ENCODE data around the gene PHLDB2. TPM values are rescaled to one million over a fixed set of nuclear protein-coding genes. Genes with fewer than 3 reads are reported as not detected.

Gene PHLDB2
- total RNA-seq = 10 to 100 TPM; 53.1 to 94.4 (median 65.0) TPM

DNA sequence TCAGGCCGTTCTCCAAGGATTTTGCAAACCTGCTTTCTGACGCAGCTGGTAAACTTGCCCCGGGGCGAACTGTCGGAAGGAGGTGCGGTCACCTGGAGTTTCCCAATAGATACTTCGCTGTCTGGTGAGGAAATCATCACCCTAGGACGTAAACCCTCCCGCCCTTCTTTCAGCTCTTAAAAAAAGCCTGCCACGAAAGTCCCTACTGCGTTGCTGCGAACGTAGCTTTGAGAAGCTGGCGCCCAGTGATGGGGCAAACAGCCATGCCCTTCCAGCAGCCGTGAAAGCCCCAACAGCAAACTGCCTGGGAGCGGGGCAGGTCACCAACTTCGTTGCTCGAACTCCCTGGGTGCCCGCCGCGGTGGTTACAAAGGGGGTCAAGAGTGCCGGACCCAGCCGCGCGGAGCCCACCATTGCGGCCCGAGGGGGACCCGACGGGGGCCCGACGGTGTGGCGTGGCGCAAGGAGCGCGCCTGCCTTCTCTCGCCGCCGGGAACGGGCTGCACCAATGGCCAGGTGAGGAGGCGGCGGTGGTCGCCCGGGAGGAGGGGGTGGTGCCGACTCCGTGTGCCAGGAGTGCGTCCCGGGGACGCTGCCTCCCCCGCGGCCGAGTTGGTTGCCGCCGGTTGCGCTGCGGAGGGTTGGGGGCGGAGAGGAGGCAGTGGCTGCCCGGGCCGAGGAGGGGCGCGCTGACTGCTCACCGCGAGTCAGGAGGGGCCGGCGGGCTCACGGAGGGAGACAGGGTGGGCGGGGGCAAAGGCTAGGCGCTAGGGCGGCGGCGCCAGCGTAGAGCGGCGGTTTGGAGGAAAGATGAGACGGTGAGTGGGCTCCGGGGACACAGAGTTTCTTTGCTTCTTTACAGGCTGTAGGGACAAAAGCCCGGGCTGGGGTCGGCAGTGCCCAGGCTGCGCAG is at the start of gene PHLDB2:
TSS of gene PHLDB2 (plus strand) at position 205 of the 913 bp plus-strand sequence. CDS start 24,813 bp downstream, outside the sequence.
- Histone ChIP-seq H3K4me3 (peak within 1 kb of the TSS; percentile 78 to 90 (median 86)), H3K9me3 (no peaks in the 10 kb centered on the region), H3K4me1 (no peaks in the 10 kb centered on the region), H3K27me3 (no peaks in the 10 kb centered on the region), H3K27ac (peak within 1 kb of the TSS; percentile 96 to 98), H3K36me3 (no peaks in the 10 kb centered on the region)
- TF ChIP-seq, protein P1, sequence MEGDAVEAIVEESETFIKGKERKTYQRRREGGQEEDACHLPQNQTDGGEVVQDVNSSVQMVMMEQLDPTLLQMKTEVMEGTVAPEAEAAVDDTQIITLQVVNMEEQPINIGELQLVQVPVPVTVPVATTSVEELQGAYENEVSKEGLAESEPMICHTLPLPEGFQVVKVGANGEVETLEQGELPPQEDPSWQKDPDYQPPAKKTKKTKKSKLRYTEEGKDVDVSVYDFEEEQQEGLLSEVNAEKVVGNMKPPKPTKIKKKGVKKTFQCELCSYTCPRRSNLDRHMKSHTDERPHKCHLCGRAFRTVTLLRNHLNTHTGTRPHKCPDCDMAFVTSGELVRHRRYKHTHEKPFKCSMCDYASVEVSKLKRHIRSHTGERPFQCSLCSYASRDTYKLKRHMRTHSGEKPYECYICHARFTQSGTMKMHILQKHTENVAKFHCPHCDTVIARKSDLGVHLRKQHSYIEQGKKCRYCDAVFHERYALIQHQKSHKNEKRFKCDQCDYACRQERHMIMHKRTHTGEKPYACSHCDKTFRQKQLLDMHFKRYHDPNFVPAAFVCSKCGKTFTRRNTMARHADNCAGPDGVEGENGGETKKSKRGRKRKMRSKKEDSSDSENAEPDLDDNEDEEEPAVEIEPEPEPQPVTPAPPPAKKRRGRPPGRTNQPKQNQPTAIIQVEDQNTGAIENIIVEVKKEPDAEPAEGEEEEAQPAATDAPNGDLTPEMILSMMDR (IDR thresholded peaks at IDR 0.05) = peak in 1 of 3 donors; percentile 4
- TF ChIP-seq POLR2AphosphoS5 (IDR thresholded peaks at IDR 0.05) = peak; percentile 57 to 84 (median 67)
- peak; percentile 66 for TF ChIP-seq POLR2A (IDR thresholded peaks at IDR 0.05)
- intact Hi-C loops (cut with DNase I; ENCODE audit: low total_unique reads) = no loop called here
- peak; percentile 78 to 91 for DNase-seq (ENCODE audit: low spot score in 2 of 2)

DNA sequence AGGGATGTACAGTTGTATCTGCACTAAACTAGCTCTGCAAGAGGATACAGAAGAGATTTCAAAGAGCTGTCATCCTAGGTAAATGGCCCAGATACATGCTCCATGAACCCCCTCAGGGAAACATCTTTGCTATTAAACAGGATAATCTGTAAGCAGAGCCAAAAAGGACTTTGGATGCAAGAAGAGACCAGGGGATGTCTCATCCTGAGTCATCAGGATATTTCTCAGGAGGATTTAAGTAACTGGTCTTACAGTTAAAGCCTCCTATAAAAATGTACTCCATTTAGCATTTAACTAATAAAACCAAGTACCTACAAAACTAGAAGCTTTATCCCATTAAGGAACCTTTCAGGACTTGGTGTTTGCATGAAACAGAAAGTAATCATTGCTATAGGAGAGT is 48.2 kb upstream of the PHLDB2 start:
- no peaks in the 10 kb centered on the region for H3K9me3 ChIP-seq
- no peak overlapping the region for H3K27ac ChIP-seq
- no peak for DNase-seq (ENCODE audit: low spot score in 2 of 2)
- no peak overlapping the region for H3K4me3 ChIP-seq
- intact Hi-C loops (cut with DNase I; ENCODE audit: low total_unique reads) = no loop called here
- H3K27me3 ChIP-seq = no peaks in the 10 kb centered on the region
- H3K4me1 ChIP-seq = no peaks in the 10 kb centered on the region
- H3K36me3 ChIP-seq = no peaks in the 10 kb centered on the region
- TF ChIP-seq POLR2AphosphoS5 (IDR thresholded peaks at IDR 0.05) (no peak), POLR2A (IDR thresholded peaks at IDR 0.05) (no peak)
- TF ChIP-seq, protein P1 (IDR thresholded peaks at IDR 0.05) = no peak

DNA sequence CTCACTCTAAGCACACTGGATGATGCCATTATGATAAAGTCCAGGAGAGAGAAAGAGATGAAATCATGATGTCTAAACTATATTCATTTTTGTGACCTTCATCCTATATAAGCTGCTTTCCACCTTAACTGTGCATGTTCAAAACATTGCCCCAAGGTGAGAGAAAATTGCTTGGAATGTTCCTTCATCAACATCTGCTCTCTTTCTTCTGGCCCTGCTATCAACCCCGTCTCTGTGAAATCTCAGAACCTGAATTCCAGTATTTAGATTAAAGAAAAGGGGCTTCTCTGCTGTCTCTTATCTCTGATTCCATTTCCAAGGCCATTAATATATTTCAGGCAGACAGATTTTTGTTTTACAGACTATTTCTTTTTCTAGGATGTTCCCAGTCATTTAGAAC is 47.3 kb upstream of the PHLDB2 start:
- Histone ChIP-seq H3K9me3 (no peaks in the 10 kb centered on the region), H3K4me1 (no peaks in the 10 kb centered on the region), H3K27me3 (no peaks in the 10 kb centered on the region), H3K27ac (no peak overlapping the region), H3K36me3 (no peaks in the 10 kb centered on the region), H3K4me3 (no peak overlapping the region)
- intact Hi-C loops (cut with DNase I; ENCODE audit: low total_unique reads) = no loop called here
- no peak for DNase-seq (ENCODE audit: low spot score in 2 of 2)
- no peak for TF ChIP-seq POLR2A (IDR thresholded peaks at IDR 0.05)
- no peak for TF ChIP-seq POLR2AphosphoS5 (IDR thresholded peaks at IDR 0.05)
- TF ChIP-seq, protein P1 (IDR thresholded peaks at IDR 0.05) = no peak

DNA sequence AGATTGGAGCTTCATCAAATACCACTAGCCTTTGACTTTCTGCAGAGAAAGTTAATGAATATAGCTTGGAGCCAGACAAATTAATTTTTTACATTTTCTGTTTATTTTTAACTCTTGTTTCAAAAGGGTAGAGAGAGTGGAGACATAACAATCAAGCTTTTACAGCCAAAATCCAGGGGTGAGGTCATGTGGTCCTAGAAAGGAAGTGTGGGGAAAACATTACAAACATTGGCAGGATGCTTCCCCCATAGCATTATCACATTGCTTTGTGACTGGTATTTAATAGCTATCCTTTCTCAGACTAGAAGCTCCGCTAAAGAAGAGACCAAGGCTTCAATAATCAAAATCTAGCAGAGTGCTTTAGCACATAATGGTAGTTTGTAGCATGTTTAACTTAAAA is 46.4 kb upstream of the PHLDB2 start:
- no peaks in the 10 kb centered on the region for H3K9me3 ChIP-seq
- no peak overlapping the region for H3K4me3 ChIP-seq
- no peak for DNase-seq (ENCODE audit: low spot score in 2 of 2)
- no peaks in the 10 kb centered on the region for H3K36me3 ChIP-seq
- TF ChIP-seq POLR2A (IDR thresholded peaks at IDR 0.05) = no peak
- H3K4me1 ChIP-seq = no peaks in the 10 kb centered on the region
- intact Hi-C loops (cut with DNase I; ENCODE audit: low total_unique reads) = no loop called here
- no peaks in the 10 kb centered on the region for H3K27me3 ChIP-seq
- no peak overlapping the region for H3K27ac ChIP-seq

DNA sequence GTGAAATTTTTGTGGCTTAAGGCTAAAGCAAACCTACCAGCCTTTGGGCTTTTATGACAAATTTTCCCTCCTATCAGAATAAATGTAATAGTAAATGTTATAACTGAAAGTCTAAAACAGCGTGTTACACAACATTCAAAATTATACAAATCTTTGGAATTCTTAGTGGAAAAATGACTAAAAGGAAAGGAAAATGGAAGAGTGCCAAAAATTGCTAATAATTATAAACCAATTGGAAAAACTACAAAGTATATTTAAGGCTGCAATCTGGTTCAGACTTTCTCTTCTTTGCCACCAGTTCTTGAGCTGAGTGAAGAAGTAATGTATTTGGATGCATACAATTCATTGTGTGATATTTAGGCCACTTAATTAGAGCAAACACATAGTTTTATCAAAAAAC is 45.6 kb upstream of the PHLDB2 start:
- Histone ChIP-seq H3K4me1 (no peaks in the 10 kb centered on the region), H3K27me3 (no peaks in the 10 kb centered on the region), H3K36me3 (no peaks in the 10 kb centered on the region), H3K9me3 (no peaks in the 10 kb centered on the region), H3K4me3 (no peak overlapping the region), H3K27ac (no peak overlapping the region)
- TF ChIP-seq POLR2A (IDR thresholded peaks at IDR 0.05) = no peak
- TF ChIP-seq, protein P1 (IDR thresholded peaks at IDR 0.05) = no peak
- no peak for TF ChIP-seq POLR2AphosphoS5 (IDR thresholded peaks at IDR 0.05)
- intact Hi-C loops (cut with DNase I; ENCODE audit: low total_unique reads) = no loop called here
- DNase-seq (ENCODE audit: low spot score in 2 of 2) = no peak

All from breast epithelium (tissue), 4 donors.